HTERT RPE-1 (cell line): Measurements from ENCODE around the gene KMT2C.
"Not testable (repeated sequence)": the region's sequence is repeated elsewhere in the genome, so short reads cannot be mapped to it uniquely, and the experiment has no call there.

Source experiments
- in situ Hi-C: fragments of 300-500 bp; cut with MboI; formaldehyde crosslinking; loops from 4 replicates; pipeline ENCODE4 v1.14.3; 2020; ENCODE audit warnings: low sequenced_read_pairs

The KMT2C gene

GRCh38 chr7:152208766-152209165, 227.0 kb downstream of the KMT2C start:
- in situ Hi-C loops: not testable (repeated sequence)

GRCh38 chr7:152204417-152204816, 231.4 kb downstream of the KMT2C start:
- in situ Hi-C loops: not testable (repeated sequence)

- in situ Hi-C loops: no loop called here
Measured at GRCh38 chr7:152203095-152203494, 232.7 kb downstream of the KMT2C start.

- in situ Hi-C loops: no loop called here
Measured at GRCh38 chr7:152202056-152202455, 233.7 kb downstream of the KMT2C start.

- in situ Hi-C loops: no loop called here
Measured at GRCh38 chr7:152200395-152200794, 235.4 kb downstream of the KMT2C start.

- in situ Hi-C loops: no loop called here
Measured at GRCh38 chr7:152196391-152196790, 239.4 kb downstream of the KMT2C start.

- in situ Hi-C loops: no loop called here
Measured at GRCh38 chr7:152193880-152194279, 241.9 kb downstream of the KMT2C start.

GRCh38 chr7:152189061-152189460, 246.7 kb downstream of the KMT2C start:
- in situ Hi-C loops: no loop called here

GRCh38 chr7:152185558-152185957, 250.2 kb downstream of the KMT2C start:
- in situ Hi-C loops: no loop called here

GRCh38 chr7:152180587-152180986, 255.2 kb downstream of the KMT2C start:
- in situ Hi-C loops: no loop called here

GRCh38 chr7:152180048-152180447, 255.8 kb downstream of the KMT2C start:
- in situ Hi-C loops: no loop called here

- in situ Hi-C loops: no loop called here
Measured at GRCh38 chr7:152178405-152179058, 257.3 kb downstream of the KMT2C start.

GRCh38 chr7:152177681-152178404, 258.0 kb downstream of the KMT2C start:
- in situ Hi-C loops: no loop called here

- in situ Hi-C loops: no loop called here
Measured at GRCh38 chr7:152176797-152177196, 259.0 kb downstream of the KMT2C start.

- in situ Hi-C loops: no loop called here
Measured at GRCh38 chr7:152173372-152174070, 262.3 kb downstream of the KMT2C start.

- in situ Hi-C loops: no loop called here
Measured at GRCh38 chr7:152162287-152162686, 273.5 kb downstream of the KMT2C start.

- in situ Hi-C loops: no loop called here
Measured at GRCh38 chr7:152161171-152161570, 274.6 kb downstream of the KMT2C start.

- in situ Hi-C loops: no loop called here
Measured at GRCh38 chr7:152158801-152159587, 276.8 kb downstream of the KMT2C start.

- in situ Hi-C loops: no loop called here
Measured at GRCh38 chr7:152152267-152152666, 283.5 kb downstream of the KMT2C start.

- in situ Hi-C loops: no loop called here
Measured at GRCh38 chr7:152149363-152149762, 286.4 kb downstream of the KMT2C start.

- in situ Hi-C loops: no loop called here
Measured at GRCh38 chr7:152148706-152149105, 287.1 kb downstream of the KMT2C start.
